ENCODE measurements around the gene ITGA7. TPM values are rescaled to one million over a fixed set of nuclear protein-coding genes. Genes with fewer than 3 reads are reported as not detected.

Gene ITGA7
- total and polyA plus RNA-seq, 2 of the 4 experiments (the other 2 are of a cell fraction) = 3.9 to 15.7 TPM

DNA sequence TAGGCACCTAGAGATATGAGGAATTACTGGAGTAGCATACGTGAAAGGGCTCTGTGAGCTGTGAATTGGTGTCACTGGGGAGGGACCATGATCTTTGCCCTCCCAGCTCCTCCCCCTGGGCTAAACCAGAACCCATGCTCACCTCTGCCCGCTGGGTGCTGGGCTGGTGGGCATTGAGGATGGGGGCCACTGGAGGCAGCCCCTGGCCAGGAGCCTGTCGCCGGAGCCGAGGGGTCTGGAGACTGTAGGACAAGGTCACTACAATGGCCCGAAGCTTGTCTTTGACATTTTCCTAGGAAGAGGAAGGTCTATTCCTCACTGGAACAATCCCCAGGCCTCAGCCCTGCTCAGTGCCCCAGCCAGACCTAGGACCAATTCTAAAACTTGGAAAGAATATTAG lies 11.6 kb downstream of the ITGA7 start:
- no peak overlapping the region for H3K9ac ChIP-seq (ENCODE audit: low read depth, low read length)
- H3K56ac ChIP-seq (ENCODE audit: extremely low read depth, insufficient read depth, low read length) = no peak overlapping the region
- H3K18ac ChIP-seq (ENCODE audit: low read depth, low read length) = no peak overlapping the region
- no TSS peak for BruUV-seq (replicated peaks)
- dilution Hi-C loops (cut with HindIII; ENCODE audit: low sequenced_read_pairs, unreplicated experiment) (no loop called here), in situ Hi-C loops (cut with MboI; ENCODE audit: low sequenced_read_pairs) (no loop called here), intact Hi-C loops (cut with micrococcal nuclease) (no loop called here)
- no peak overlapping the region for H3K4me2 ChIP-seq (ENCODE audit: low read depth, low read length)
- no peak overlapping the region for H3K4me3 ChIP-seq (ENCODE audit: insufficient read depth, low read depth, low read length)
- H4K8ac ChIP-seq (ENCODE audit: low read depth in 2 of 2, low read length in 2 of 2) = no peak overlapping the region
- no peak overlapping the region for H4K91ac ChIP-seq (ENCODE audit: insufficient read depth, low read depth, low read length)
- H2BK20ac ChIP-seq (ENCODE audit: low read depth, low read length) = no peak overlapping the region
- H2AK5ac ChIP-seq (ENCODE audit: low read depth, low read length) = no peak overlapping the region
- H3K23ac ChIP-seq (ENCODE audit: low read depth, low read length) = no peak overlapping the region
- no peaks in the 10 kb centered on the region for H3K36me3 ChIP-seq (ENCODE audit: control insufficient read depth, insufficient read depth, low read length)
- CTCF ChIA-PET = interaction anchor here (0.7 to 1.6 kb wide), 2 partner anchors 10 to 15 kb away, joined by 3 read pairs; a partner anchor contains a TSS
- H3K4me1 ChIP-seq (ENCODE audit: control insufficient read depth, insufficient read depth, low read length) = peaks cover 2% of the 10 kb centered on the region; the same call in 1 of the 2 replicates
- POLR2A ChIA-PET (ENCODE audit: unreplicated experiment) = no interaction called here
- no peak overlapping the region for H2BK5ac ChIP-seq (ENCODE audit: low read depth, low read length, poor library complexity, severe bottlenecking)
- TF ChIP-seq FOS (IDR thresholded peaks at IDR 0.05; ENCODE audit: low read depth, low read length) (no peak), POLR2A (IDR thresholded peaks at IDR 0.05; ENCODE audit: low read depth, low read length) (no peak), SMC3 (IDR thresholded peaks at IDR 0.05; ENCODE audit: low read depth, low read length) (no peak), RFX5 (IDR thresholded peaks at IDR 0.05; ENCODE audit: low read depth, low read length) (no peak), MXI1 (IDR thresholded peaks at IDR 0.05; ENCODE audit: borderline replicate concordance, low read depth, low read length) (no peak), RCOR1 (IDR thresholded peaks at IDR 0.05; ENCODE audit: insufficient replicate concordance, low read length) (no peak), MAFK (IDR thresholded peaks at IDR 0.05; ENCODE audit: low read depth, low read length) (no peak), CEBPB (IDR thresholded peaks at IDR 0.05; ENCODE audit: low read depth, low read length) (no peak), BHLHE40 (IDR thresholded peaks at IDR 0.05; ENCODE audit: low read depth, low read length) (no peak), RAD21 (IDR thresholded peaks at IDR 0.05; ENCODE audit: low read length) (no peak)
- TF ChIP-seq, protein P1, sequence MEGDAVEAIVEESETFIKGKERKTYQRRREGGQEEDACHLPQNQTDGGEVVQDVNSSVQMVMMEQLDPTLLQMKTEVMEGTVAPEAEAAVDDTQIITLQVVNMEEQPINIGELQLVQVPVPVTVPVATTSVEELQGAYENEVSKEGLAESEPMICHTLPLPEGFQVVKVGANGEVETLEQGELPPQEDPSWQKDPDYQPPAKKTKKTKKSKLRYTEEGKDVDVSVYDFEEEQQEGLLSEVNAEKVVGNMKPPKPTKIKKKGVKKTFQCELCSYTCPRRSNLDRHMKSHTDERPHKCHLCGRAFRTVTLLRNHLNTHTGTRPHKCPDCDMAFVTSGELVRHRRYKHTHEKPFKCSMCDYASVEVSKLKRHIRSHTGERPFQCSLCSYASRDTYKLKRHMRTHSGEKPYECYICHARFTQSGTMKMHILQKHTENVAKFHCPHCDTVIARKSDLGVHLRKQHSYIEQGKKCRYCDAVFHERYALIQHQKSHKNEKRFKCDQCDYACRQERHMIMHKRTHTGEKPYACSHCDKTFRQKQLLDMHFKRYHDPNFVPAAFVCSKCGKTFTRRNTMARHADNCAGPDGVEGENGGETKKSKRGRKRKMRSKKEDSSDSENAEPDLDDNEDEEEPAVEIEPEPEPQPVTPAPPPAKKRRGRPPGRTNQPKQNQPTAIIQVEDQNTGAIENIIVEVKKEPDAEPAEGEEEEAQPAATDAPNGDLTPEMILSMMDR (conservative IDR thresholded peaks at IDR 0.05; ENCODE audit: low read depth, low read length) = no peak
- TF ChIP-seq, protein P2, sequence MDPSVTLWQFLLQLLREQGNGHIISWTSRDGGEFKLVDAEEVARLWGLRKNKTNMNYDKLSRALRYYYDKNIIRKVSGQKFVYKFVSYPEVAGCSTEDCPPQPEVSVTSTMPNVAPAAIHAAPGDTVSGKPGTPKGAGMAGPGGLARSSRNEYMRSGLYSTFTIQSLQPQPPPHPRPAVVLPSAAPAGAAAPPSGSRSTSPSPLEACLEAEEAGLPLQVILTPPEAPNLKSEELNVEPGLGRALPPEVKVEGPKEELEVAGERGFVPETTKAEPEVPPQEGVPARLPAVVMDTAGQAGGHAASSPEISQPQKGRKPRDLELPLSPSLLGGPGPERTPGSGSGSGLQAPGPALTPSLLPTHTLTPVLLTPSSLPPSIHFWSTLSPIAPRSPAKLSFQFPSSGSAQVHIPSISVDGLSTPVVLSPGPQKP (IDR thresholded peaks at IDR 0.05; ENCODE audit: borderline replicate concordance, low read depth, low read length) = no peak
- TF ChIP-seq, protein P3, sequence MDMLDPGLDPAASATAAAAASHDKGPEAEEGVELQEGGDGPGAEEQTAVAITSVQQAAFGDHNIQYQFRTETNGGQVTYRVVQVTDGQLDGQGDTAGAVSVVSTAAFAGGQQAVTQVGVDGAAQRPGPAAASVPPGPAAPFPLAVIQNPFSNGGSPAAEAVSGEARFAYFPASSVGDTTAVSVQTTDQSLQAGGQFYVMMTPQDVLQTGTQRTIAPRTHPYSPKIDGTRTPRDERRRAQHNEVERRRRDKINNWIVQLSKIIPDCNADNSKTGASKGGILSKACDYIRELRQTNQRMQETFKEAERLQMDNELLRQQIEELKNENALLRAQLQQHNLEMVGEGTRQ (IDR thresholded peaks at IDR 0.05; ENCODE audit: low read depth, low read length) = no peak
- no peaks in the 10 kb centered on the region for H4K20me1 ChIP-seq (ENCODE audit: insufficient read depth, low read length)
- H3K27me3 ChIP-seq (ENCODE audit: control insufficient read depth, insufficient read depth, low read length) = peaks cover 22% of the 10 kb centered on the region
- ATAC-seq (ENCODE audit: low read depth) = no peak
- H3K4ac ChIP-seq (ENCODE audit: low read depth, low read length) = no peak overlapping the region
- no peaks in the 10 kb centered on the region for H3K79me1 ChIP-seq (ENCODE audit: low read depth in 1 of 2, low read length in 2 of 2)
- H4K5ac ChIP-seq (ENCODE audit: low read depth, low read length) = no peak overlapping the region
- no peak overlapping the region for H3K14ac ChIP-seq (replicated peaks; ENCODE audit: low read depth, low read length)
- no peaks in the 10 kb centered on the region for H3K9me3 ChIP-seq (ENCODE audit: control insufficient read depth, insufficient read depth, low read length)
- H2AK9ac ChIP-seq (replicated peaks; ENCODE audit: low read depth, low read length, poor library complexity) = no peak overlapping the region
- no CpG with 5 or more reads among the region's 6 CpGs for WGBS, 2 experiments (ENCODE audit: extremely low coverage in 2 of 2, insufficient read length in 1 of 2)
- H3K9me1 ChIP-seq (ENCODE audit: insufficient read depth, low read length) = no peaks in the 10 kb centered on the region
- H2AFZ ChIP-seq (replicated peaks; ENCODE audit: low read length, poor library complexity) = no peak overlapping the region
- no peak for DNase-seq
- no peak overlapping the region for H3K27ac ChIP-seq (ENCODE audit: insufficient read depth, low read length)
- no peak overlapping the region for H2BK15ac ChIP-seq (ENCODE audit: low read depth, low read length)
- H2BK120ac ChIP-seq (ENCODE audit: low read depth, low read length) = no peak overlapping the region

Data from IMR-90 (cell line).